Stimulated activated CD4-positive, alpha-beta T cell treated with anti-CD3 and anti-CD28 coated beads, Interleukin-4, amount 100 ng/mL, for 24 hours (primary cell): ENCODE data around the gene RPS8.
A peak's percentile ranks its signal among the peaks of the same experiment; 100 is the strongest.
"Not testable (repeated sequence)": the region's sequence is repeated elsewhere in the genome, so short reads cannot be mapped to it uniquely, and the experiment has no call there.

ENCODE experiments used
- DNase-seq: peaks from one replicate; pipeline ENCODE4 v3.0.0-alpha.2; 2020

The RPS8 gene

GRCh38 chr1:44783697-44784093 is 8.4 kb downstream of the RPS8 start:
- no peak for DNase-seq

GRCh38 chr1:44784094-44785028 is 9.0 kb downstream of the RPS8 start:
- no peak for DNase-seq

GRCh38 chr1:44785029-44785380 is 9.7 kb downstream of the RPS8 start:
- no peak for DNase-seq

- no peak for DNase-seq
These were observed 10.3 kb downstream of the RPS8 start for GRCh38 chr1:44785501-44786137.

GRCh38 chr1:44786138-44786840 is 10.9 kb downstream of the RPS8 start:
- peak; percentile 77 for DNase-seq

- DNase-seq = no peak
These were observed 11.6 kb downstream of the RPS8 start for GRCh38 chr1:44786841-44787426.

- DNase-seq = no peak
These were observed 12.2 kb downstream of the RPS8 start for GRCh38 chr1:44787506-44787905.

GRCh38 chr1:44788120-44788860 is 12.9 kb downstream of the RPS8 start, which contains the start of gene BEST4:
TSS of gene BEST4 (minus strand) at chr1:44788170. CDS start at chr1:44787705, 465 bp downstream.
- no peak for DNase-seq

- DNase-seq = no peak
These were observed 15.8 kb downstream of the RPS8 start for GRCh38 chr1:44790968-44791801.

GRCh38 chr1:44792736-44793502 is 17.6 kb downstream of the RPS8 start:
- DNase-seq = no peak

GRCh38 chr1:44797886-44798285 is 22.5 kb downstream of the RPS8 start:
- not testable (repeated sequence) for DNase-seq

- DNase-seq = no peak
These were observed 23.4 kb downstream of the RPS8 start for GRCh38 chr1:44798481-44799365.

GRCh38 chr1:44799770-44800584 is 24.6 kb downstream of the RPS8 start, which contains the start of gene PLK3:
TSS of gene PLK3 (plus strand) at chr1:44800377. CDS start at chr1:44800464, 87 bp downstream.
- DNase-seq = peak; percentile 99

GRCh38 chr1:44801491-44802305 is 26.4 kb downstream of the RPS8 start:
- peak; percentile 71 for DNase-seq

GRCh38 chr1:44802306-44803061 is 27.1 kb downstream of the RPS8 start:
- DNase-seq = no peak

GRCh38 chr1:44803062-44803311 is 27.6 kb downstream of the RPS8 start:
- no peak for DNase-seq
